Medulla oblongata (tissue), 1 donor: Measurements from ENCODE around the gene ACKR4.
A peak's percentile ranks its signal among the peaks of the same experiment; 100 is the strongest.
"Not testable (repeated sequence)": the region's sequence is repeated elsewhere in the genome, so short reads cannot be mapped to it uniquely, and the experiment has no call there.

Experiments used
- DNase-seq: peaks from one replicate; pipeline ENCODE4 v3.0.0-alpha.2; 2015; ENCODE audit errors: extremely low spot score

The ACKR4 gene

GRCh38 chr3:132596816-132597433 lies at the start of gene ACKR4:
Gene ACKR4, plus strand, starts transcription at chr3:132597270. Its CDS starts 3,128 bp downstream, at chr3:132600398.
- no peak for DNase-seq

GRCh38 chr3:132549169-132549568 lies 47.9 kb upstream of the ACKR4 start:
- no peak for DNase-seq

DNA sequence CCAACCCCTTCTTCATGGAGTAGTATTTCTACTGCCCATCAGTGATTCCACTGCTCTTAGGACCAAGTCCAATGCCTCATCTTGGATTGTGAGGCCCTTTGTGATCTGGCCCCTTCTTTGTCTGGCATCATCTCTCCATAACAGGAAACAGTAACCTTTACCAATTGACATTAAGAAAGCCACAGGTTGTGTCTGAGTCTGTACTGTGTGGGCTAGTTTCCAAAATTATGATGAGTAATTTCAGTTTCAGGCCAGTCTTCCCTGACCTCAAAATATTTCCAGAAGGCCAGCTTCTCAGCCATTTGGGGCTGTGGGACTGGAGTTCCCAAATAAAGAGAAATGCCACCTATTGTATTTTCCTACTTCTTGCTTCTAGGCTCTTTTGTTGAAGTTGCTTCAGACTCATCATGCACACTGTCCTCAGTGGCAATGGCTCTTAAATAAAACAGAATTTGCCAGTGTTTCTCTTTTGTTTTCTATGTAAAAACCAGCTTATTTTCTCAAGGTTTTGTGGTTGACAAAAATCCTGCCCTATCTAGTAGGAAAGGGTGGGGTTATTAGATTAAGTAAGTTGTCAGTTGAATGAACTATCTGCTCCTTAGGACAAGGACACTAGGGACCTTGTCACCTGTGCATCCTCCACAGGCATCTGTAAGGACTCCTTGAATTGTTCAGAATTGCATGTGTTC lies 47.0 kb upstream of the ACKR4 start:
- no peak for DNase-seq

DNA sequence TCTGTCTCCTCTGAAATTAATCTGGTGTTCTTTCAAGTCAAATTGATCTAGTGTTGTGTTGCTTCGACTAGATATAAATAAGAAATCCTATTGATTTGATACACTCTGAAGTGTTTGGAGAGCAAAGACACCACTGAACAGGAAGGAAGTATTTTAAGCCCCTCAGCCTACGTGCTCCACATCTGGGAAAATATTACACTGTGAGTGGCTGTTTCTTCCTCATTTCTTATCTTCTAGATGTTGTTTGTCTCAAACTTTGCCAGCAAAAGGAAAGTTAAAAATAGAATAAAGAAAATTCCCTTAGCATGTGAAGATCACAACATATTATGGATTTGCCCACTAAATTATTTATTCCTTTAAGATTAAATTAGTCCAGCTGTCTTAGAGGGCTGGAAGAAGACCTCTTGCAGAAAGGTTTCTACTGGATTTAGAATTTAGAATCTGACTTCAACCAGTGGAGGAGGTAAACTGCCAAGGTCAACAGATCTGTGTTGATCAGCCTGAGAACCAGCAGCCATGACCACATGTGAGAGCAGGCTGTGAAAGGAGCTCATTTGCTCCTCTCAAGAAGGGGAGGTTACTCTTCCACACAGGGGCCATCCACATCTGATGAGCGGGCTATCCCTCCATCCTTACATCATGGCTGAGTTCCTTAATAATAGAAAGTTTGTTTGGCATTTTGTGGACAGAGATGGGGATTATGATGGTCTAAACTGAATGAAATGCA lies 46.3 kb upstream of the ACKR4 start:
- DNase-seq: no peak

DNA sequence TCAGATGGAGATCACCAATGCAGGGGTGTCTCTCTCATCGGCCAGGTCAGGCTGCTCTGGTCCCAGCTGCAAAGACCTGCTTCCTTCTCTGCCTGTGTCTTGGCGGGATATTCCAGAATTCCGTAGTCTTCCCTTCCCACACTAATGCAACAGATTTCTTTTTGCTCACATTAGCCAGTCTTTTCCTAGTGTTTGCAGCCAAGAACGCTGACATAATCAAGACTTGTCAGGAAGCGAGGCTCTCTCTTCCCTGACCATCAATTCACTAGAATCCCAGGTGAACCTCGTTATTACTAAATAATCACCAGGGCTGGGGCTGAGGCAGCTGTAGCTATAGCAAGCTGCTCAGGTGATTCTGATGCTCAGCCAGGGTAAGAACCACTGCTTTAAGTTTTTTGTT lies 43.2 kb upstream of the ACKR4 start:
- no peak for DNase-seq

- DNase-seq: peak; percentile 17
Measured at GRCh38 chr3:132554437-132554836, 42.6 kb upstream of the ACKR4 start.

- DNase-seq: no peak
Measured at GRCh38 chr3:132555306-132556035, 41.6 kb upstream of the ACKR4 start.

DNA sequence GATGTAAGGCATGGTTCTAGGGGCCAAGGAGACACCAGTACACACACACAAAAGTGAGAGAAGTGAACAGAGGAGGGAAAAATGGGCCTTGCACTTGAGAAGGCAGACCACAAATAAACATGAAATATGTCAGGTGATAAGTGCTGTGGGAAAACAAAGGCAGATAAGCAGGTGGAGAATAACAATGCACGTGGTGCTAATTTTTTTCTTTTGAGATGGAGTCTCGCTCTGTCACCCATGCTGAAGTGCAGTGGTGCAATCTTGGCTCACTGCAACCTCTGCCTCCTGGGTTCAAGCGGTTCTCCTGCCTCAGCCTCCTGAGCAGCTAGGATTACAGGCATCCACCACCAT lies 41.1 kb upstream of the ACKR4 start:
- not testable (repeated sequence) for DNase-seq

DNA sequence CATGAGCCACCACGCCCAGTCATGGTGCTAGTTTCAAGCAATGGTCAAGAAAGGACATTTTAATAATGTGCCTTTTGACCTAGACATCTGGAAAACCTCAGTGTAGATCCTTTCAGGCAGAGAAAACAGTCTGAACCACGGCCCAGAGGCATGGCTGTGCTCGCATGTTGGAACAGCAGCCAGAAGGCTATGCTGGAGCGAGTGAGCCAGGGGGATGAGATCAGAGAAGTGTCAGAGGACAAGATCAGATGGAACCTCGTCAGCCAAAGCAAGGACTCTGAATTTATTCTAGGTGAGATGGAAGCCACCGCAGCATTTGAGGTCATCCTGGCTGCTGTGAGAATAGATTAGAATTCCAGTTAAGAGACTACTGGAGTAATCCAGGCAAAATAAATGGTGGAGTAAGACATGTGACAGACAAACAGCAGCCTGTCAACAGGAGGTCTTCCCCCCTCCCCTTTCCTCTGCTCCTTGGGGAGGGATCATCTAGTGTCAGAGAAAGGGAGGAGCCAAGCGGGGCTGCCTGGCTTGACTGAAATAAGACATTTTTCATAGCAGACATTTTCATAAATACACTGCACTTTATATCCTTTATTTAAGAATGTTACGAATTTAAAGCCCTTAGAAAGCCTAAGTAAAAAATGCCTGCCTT lies 40.4 kb upstream of the ACKR4 start:
- no peak for DNase-seq

- no peak for DNase-seq
Measured at GRCh38 chr3:132561003-132561402, 36.1 kb upstream of the ACKR4 start.

- no peak for DNase-seq
Measured at GRCh38 chr3:132563420-132564069, 33.5 kb upstream of the ACKR4 start.

- DNase-seq: no peak
Measured at GRCh38 chr3:132564070-132564465, 33.0 kb upstream of the ACKR4 start.

DNA sequence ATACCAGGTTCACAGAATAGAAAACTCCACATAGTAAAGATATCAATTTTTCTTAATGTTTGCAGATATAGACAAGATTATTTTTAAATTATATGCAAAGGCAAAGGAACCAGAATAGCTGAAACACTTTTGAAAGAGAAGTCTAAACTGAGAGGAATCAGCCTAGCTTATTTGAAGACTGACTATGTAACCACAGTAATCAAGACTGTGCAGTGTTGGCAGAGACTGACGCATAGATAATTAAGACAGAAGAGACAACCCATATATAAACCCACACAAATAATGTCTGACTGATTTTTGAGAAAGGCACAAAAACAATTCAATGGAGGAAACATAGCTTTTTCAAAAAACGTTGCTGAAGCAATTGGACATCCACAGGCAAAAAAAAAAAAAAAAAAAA lies 28.6 kb upstream of the ACKR4 start:
- DNase-seq: no peak

DNA sequence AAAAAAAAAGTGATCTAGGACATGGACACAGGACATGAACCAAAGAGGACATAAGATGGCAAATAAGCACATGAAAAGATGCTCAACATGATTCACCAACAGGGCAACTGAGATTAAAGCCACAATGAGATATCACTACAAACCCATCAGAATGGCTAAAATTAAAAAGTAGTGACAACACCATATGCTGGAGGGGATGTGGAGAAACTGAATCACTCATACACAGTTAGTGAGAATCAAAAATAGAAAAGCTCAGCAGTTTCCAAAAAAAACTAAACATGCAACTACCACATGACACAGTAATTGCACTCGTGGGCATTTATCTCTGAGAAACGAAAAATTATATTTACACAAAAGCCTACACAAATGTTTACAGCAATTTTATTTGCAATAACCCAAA lies 27.9 kb upstream of the ACKR4 start:
- no peak for DNase-seq

GRCh38 chr3:132569580-132569979 lies 27.5 kb upstream of the ACKR4 start:
- DNase-seq: no peak

DNA sequence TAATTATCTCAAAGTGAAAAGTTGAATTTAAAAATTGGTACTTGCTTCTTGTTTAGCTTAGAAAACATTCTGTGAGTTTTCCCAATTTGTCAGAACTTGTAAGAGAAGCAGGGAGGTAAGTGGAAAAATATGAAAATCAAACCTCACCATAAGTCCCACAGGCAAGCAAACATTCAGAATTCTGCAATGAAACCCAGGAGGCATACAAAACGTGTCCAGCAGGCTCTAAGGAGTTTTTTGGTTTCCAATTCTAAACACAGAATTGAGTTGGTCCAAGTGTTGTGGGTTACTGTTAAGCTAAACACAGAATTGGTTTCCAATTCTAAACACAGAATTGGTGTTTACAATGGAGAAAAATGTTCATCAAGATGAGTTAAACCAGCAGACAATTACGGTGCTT lies 27.1 kb upstream of the ACKR4 start:
- no peak for DNase-seq

DNA sequence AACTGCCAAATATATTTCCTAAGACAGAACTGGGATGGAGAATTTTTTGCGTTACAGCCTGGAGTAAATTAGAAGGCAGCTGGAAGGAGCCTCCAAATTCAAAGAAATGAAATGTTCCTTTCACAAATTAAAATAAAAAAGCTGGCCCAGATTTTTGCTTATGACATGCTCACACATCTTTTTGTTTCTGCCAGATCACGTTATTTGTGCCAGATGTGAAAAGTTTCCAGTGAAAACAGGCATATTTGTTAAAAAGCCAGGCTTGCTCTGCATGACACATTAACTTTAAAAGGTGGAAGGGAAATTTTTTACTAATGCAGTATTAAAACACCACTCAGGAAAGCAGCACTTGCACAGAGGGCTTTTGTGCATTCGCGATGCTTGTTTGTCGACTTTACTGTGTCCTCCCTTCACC lies 23.3 kb upstream of the ACKR4 start:
- no peak for DNase-seq

GRCh38 chr3:132587401-132587800 lies 9.7 kb upstream of the ACKR4 start:
- DNase-seq: no peak

GRCh38 chr3:132592216-132592615 lies 4.9 kb upstream of the ACKR4 start:
- DNase-seq: no peak

GRCh38 chr3:132593241-132593946 lies 3.7 kb upstream of the ACKR4 start:
- no peak for DNase-seq

DNA sequence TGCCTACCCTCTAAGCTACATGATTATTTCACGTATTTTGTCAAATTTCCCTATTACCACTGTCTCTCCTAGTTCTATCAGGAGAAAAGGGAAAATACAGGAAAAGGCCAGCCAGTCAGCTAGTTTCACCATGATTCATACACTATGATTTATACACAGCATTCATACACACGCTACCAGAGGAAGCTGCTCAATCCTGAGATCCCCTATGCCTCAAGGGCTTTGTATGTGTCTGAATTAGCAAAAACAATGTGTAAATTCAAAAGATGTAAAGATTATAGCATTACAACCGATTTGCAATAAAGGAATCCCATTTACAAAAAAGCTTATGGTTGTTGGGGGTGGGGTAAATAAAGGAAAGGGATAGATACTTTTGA lies 3.1 kb upstream of the ACKR4 start:
- no peak for DNase-seq
